HG03060 (cell line): Measurements from ENCODE around the gene MEP1B.

Source experiments
- ATAC-seq: cut with Tn5 transposase; IDR thresholded peaks from one replicate; pipeline ENCODE4 v1.9.1; 2021; ENCODE audit warnings: low read depth, moderate number of reproducible peaks; ENCODE audit not compliant: unreplicated experiment

The MEP1B gene

DNA sequence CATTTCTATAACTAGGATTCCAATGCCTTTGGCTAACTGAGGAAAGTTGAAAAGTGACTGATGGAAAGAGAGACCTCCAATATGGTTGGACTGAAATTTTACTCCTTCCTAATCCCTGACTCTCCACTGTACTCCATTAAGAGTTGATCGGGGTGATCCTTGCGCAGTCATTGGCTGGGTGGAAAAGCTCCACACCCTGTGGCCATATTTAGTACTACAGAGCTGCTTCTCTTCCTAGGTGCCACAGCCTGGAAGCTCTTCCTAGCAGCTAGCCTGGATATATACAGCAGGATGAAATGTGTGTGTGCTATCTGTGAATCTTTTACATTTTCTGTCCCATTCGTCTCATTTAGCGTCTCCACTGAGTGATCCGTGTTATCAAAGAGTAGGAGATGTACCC lies 71.2 kb downstream of the MEP1B start:
- ATAC-seq, result no peak

DNA sequence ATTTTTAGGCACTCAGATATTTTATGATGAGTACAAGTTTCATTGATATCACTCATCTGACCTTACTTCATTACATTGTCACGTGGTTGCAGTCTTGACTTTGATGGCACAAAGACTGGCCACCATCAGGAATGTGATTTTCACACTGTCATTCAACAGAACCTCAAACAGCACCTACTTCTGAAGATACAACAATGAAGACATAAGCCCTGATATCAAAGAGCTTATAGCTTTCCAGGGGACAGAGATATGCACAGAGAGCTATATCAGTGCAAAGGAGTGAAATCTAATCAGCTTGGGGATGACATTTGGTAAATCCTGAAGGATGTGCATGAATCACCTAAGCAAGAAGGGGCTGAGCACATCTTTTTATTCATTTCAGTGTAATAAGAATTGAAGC lies 72.3 kb downstream of the MEP1B start:
- no peak for ATAC-seq

- ATAC-seq, result no peak
Observed at GRCh38 chr18:32264401-32264800, 74.6 kb downstream of the MEP1B start.

- no peak for ATAC-seq
Observed at GRCh38 chr18:32267463-32267862, 77.6 kb downstream of the MEP1B start.
